Measurements from ENCODE around the gene ALDOB. TPM values are rescaled to one million over a fixed set of nuclear protein-coding genes. Genes with fewer than 3 reads are reported as not detected.

The ALDOB gene
- total and polyA plus RNA-seq, 2 donors (not counting 3 experiments of a cell fraction or from before 2014, with no cell fraction given) = not detected

- no peak for DNase-seq (ENCODE audit: low read depth, low spot score)
- H3K4me2 ChIP-seq (ENCODE audit: insufficient read depth, low read length) = no peak overlapping the region
- no peak overlapping the region for H2AFZ ChIP-seq (ENCODE audit: low read depth, low read length)
- no TSS peak for BruUV-seq (replicated peaks)
- H3K4me1 ChIP-seq (ENCODE audit: control insufficient read depth, extremely low read depth, insufficient read depth, low read length) = no peaks in the 10 kb centered on the region
- H4K20me1 ChIP-seq (replicated peaks; ENCODE audit: control insufficient read depth, extremely low read depth, insufficient read depth, low read length) = no peaks in the 10 kb centered on the region
- CTCF ChIA-PET = no interaction called here
- H3K27ac ChIP-seq (ENCODE audit: insufficient read depth, low read depth, low read length) = no peak overlapping the region
- H3K79me2 ChIP-seq (ENCODE audit: control insufficient read depth, insufficient read depth, low read length) = no peaks in the 10 kb centered on the region
- dilution Hi-C loops (cut with MboI; ENCODE audit: extremely low pct_ligation_motif_present, low sequenced_read_pairs) (no loop called here), intact Hi-C loops (cut with micrococcal nuclease) (no loop called here)
- no peak overlapping the region for H3K9ac ChIP-seq (replicated peaks; ENCODE audit: extremely low read depth, insufficient read depth, low read length)
- FAIRE-seq = no peak
- H3K27me3 ChIP-seq (ENCODE audit: control insufficient read depth in 2 of 2, insufficient read depth in 2 of 2, low read length in 2 of 2) = peaks cover 2 to 3% of the 10 kb centered on the region in 2 experiments
- POLR2A ChIA-PET = no interaction called here
- H3K9me3 ChIP-seq (replicated peaks; ENCODE audit: control insufficient read depth, insufficient read depth, low read length) = no peaks in the 10 kb centered on the region
- no peaks in the 10 kb centered on the region for H3K9me1 ChIP-seq (replicated peaks; ENCODE audit: control insufficient read depth, extremely low read depth, insufficient read depth, low read length)
- no peaks in the 10 kb centered on the region for H3K36me3 ChIP-seq (ENCODE audit: control insufficient read depth in 2 of 2, extremely low read depth in 1 of 2, insufficient read depth in 2 of 2, low read length in 2 of 2)
- no peak overlapping the region for H3K4me3 ChIP-seq (replicated peaks in 1 of 3; ENCODE audit: insufficient read depth in 1 of 3, low read depth in 1 of 3, low read length in 3 of 3)
- no peak for TF ChIP-seq GATA2 (IDR thresholded peaks at IDR 0.05; ENCODE audit: insufficient read depth, insufficient read length, low read depth, low read length)
Measured at GRCh38 chr9:101480386-101480785, 44.8 kb upstream of the ALDOB start.

GRCh38 chr9:101479338-101480030 is 43.9 kb upstream of the ALDOB start:
- Histone ChIP-seq H3K27ac (ENCODE audit: insufficient read depth, low read depth, low read length) (no peak overlapping the region), H4K20me1 (replicated peaks; ENCODE audit: control insufficient read depth, extremely low read depth, insufficient read depth, low read length) (no peaks in the 10 kb centered on the region), H3K4me1 (ENCODE audit: control insufficient read depth, extremely low read depth, insufficient read depth, low read length) (no peaks in the 10 kb centered on the region), H3K9me1 (replicated peaks; ENCODE audit: control insufficient read depth, extremely low read depth, insufficient read depth, low read length) (no peaks in the 10 kb centered on the region), H3K9me3 (replicated peaks; ENCODE audit: control insufficient read depth, insufficient read depth, low read length) (no peaks in the 10 kb centered on the region), H2AFZ (ENCODE audit: low read depth, low read length) (no peak overlapping the region), H3K79me2 (ENCODE audit: control insufficient read depth, insufficient read depth, low read length) (no peaks in the 10 kb centered on the region), H3K36me3 (ENCODE audit: control insufficient read depth in 2 of 2, extremely low read depth in 1 of 2, insufficient read depth in 2 of 2, low read length in 2 of 2) (no peaks in the 10 kb centered on the region), H3K4me3 (replicated peaks in 1 of 3; ENCODE audit: insufficient read depth in 1 of 3, low read depth in 1 of 3, low read length in 3 of 3) (no peak overlapping the region), H3K27me3 (ENCODE audit: control insufficient read depth in 2 of 2, insufficient read depth in 2 of 2, low read length in 2 of 2) (peaks cover 0 to 2% of the 10 kb centered on the region in 2 experiments), H3K4me2 (ENCODE audit: insufficient read depth, low read length) (no peak overlapping the region), H3K9ac (replicated peaks; ENCODE audit: extremely low read depth, insufficient read depth, low read length) (no peak overlapping the region)
- POLR2A ChIA-PET = no interaction called here
- DNase-seq (ENCODE audit: low read depth, low spot score) (no peak), FAIRE-seq (no peak)
- no TSS peak for BruUV-seq (replicated peaks)
- dilution Hi-C loops (cut with MboI; ENCODE audit: extremely low pct_ligation_motif_present, low sequenced_read_pairs) (no loop called here), intact Hi-C loops (cut with micrococcal nuclease) (no loop called here)
- TF ChIP-seq EZH2 (IDR thresholded peaks at IDR 0.05; ENCODE audit: borderline replicate concordance, low read depth, low read length, severe bottlenecking) = no peak
- TF ChIP-seq JUN (IDR thresholded peaks at IDR 0.05; ENCODE audit: borderline replicate concordance, insufficient read depth, insufficient read length, low read depth) = no peak
- CTCF ChIA-PET = no interaction called here
